Stimulated activated CD4-positive, alpha-beta T cell treated with anti-CD3 and anti-CD28 coated beads, Interleukin-12 subunit alpha, Interleukin-12 subunit beta, amount 100 ng/mL, for 48 hours (primary cell): ENCODE results near the gene MAPK10.

Source experiments
- DNase-seq, 3 donors: peaks; one replicate each; pipeline ENCODE4 v3.0.0-alpha.2; 2020; ENCODE audit warnings: low read depth in 2 of 3, low spot score in 1 of 3

The MAPK10 gene

GRCh38 chr4:86359944-86360478 is at the start of gene MAPK10:
MAPK10 (minus strand) TSS chr4:86360053.
- peak; percentile 3 to 16 (median 9) for DNase-seq

GRCh38 chr4:86403575-86403974 is 43.7 kb upstream of the MAPK10 start:
- no peak for DNase-seq

GRCh38 chr4:86401826-86402225 is 42.0 kb upstream of the MAPK10 start:
- DNase-seq, result no peak

- DNase-seq, result no peak
Observed at GRCh38 chr4:86400216-86400615, 40.4 kb upstream of the MAPK10 start.

- DNase-seq, result no peak
Observed at GRCh38 chr4:86398187-86398586, 38.3 kb upstream of the MAPK10 start.

GRCh38 chr4:86393749-86394148 is 33.9 kb upstream of the MAPK10 start:
- DNase-seq, result no peak

GRCh38 chr4:86389664-86390063 is 29.8 kb upstream of the MAPK10 start:
- DNase-seq, result no peak

- DNase-seq, result no peak
Observed at GRCh38 chr4:86388252-86388651, 28.4 kb upstream of the MAPK10 start.

- no peak for DNase-seq
Observed at GRCh38 chr4:86386817-86387415, 27.1 kb upstream of the MAPK10 start.

- DNase-seq, result no peak
Observed at GRCh38 chr4:86386201-86386600, 26.3 kb upstream of the MAPK10 start.

- no peak for DNase-seq
Observed at GRCh38 chr4:86381431-86381830, 21.6 kb upstream of the MAPK10 start.

GRCh38 chr4:86380181-86380724 is 20.4 kb upstream of the MAPK10 start:
- DNase-seq, result no peak

- no peak for DNase-seq
Observed at GRCh38 chr4:86376850-86377249, 17.0 kb upstream of the MAPK10 start.

- no peak for DNase-seq
Observed at GRCh38 chr4:86368433-86368832, 8.6 kb upstream of the MAPK10 start.

GRCh38 chr4:86367577-86367976 is 7.7 kb upstream of the MAPK10 start:
- no peak for DNase-seq

GRCh38 chr4:86366920-86367319 is 7.1 kb upstream of the MAPK10 start:
- no peak for DNase-seq

GRCh38 chr4:86362510-86362909 is 2.7 kb upstream of the MAPK10 start:
- DNase-seq, result no peak

- no peak for DNase-seq
Observed at GRCh38 chr4:86358257-86358656, 1.6 kb downstream of the MAPK10 start.

GRCh38 chr4:86357608-86358007 is 2.2 kb downstream of the MAPK10 start:
- no peak for DNase-seq

GRCh38 chr4:86356425-86357210 is 3.2 kb downstream of the MAPK10 start:
- no peak for DNase-seq

GRCh38 chr4:86354390-86354789 is 5.5 kb downstream of the MAPK10 start:
- no peak for DNase-seq

GRCh38 chr4:86346320-86346719 is 13.5 kb downstream of the MAPK10 start:
- no peak for DNase-seq
